Measurements from ENCODE around the gene PPP1R3G.

GRCh38 chr6:5107341-5107740 is 22.2 kb downstream of the PPP1R3G start:
- TF ChIP-seq CTCF (optimal IDR thresholded peaks at IDR 0.05 in 1 of 3, IDR thresholded peaks at IDR 0.05 in 1 of 3, conservative IDR thresholded peaks at IDR 0.05 in 1 of 3; ENCODE audit: extremely low read depth in 1 of 3, insufficient read depth in 2 of 3, low read length in 3 of 3) (no peak), EZH2 (IDR thresholded peaks at IDR 0.05; ENCODE audit: low read length) (no peak)

Measured in keratinocyte (primary cell).